HG02763 (cell line): ENCODE results near the gene PTPRD.

Experiments used
- ATAC-seq: cut with Tn5 transposase; IDR thresholded peaks from one replicate; pipeline ENCODE4 v1.9.1; 2021; ENCODE audit warnings: mild to moderate bottlenecking, moderate library complexity; ENCODE audit not compliant: unreplicated experiment

PTPRD gene

DNA sequence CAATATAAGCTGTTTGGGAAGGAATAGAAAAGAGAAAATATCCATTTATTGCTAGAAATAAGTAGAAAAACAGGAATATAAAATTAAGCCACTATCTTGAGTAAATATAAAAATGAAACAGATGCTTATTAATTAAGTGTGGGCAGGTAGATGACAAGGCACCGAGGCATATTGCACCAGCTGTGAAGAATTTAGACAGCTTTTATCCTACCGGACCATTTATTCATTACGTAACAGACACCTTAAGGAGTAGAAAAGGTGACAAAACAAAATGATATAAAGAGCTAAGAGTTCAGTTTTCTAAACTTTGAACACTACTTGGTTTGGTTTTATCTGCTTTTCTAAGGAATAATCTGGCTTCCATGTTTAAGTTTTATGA, 404.1 kb downstream of the PTPRD start:
- ATAC-seq: no peak

DNA sequence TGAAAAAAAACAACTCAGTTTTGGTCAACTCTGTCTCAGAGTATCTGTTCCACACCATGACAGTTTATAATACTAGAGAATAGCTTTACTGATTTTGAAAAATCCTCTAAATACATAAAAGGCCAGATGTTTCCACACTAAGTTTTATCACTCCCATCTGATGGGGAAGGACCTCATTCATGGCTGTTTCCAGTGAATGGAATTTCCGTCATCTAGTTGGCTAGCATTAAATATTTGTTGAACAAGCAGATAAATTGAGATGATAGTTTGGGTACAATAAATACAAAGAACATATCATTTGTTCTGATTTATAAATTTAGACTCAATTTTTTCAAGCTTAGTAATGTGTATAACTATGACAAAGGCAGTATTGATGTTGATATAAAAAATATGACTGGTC, 408.5 kb downstream of the PTPRD start:
- ATAC-seq: no peak

DNA sequence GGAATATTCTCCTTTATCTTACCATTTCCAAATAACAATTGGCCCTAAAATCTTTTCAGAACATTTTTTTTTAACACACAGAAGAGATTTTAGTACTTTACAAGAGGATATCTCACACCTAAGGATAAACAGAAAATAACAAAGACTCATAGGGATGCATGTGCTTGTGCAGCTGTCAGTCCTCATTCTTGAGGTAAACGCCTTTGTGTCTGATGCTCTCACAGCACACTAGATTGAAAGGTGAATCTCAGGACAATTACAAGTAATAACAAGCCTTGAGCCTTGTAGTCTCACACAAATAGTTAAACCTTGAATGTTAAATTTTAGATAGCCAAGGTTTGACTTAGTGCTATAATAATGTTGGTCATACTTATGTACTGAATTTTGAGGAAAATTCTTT, 439.2 kb downstream of the PTPRD start:
- no peak for ATAC-seq

DNA sequence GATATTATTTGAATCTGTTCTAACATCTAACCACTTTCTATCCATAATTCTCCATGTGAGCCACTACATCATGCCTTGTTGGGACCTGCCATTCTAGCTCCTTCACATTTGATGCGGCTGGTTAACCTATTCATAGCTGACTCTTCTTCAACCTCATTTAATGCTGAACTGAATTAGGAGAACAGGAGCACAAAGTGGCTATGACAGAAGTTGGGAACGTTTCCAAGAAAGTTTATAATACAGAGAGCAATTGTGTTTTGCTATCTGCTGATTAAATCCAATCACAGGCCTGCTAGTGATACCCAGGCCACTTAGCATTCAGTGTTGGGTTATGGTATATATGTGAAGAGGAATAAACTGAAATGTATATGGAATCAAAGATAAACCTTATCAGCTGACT, 440.3 kb downstream of the PTPRD start:
- ATAC-seq: no peak

DNA sequence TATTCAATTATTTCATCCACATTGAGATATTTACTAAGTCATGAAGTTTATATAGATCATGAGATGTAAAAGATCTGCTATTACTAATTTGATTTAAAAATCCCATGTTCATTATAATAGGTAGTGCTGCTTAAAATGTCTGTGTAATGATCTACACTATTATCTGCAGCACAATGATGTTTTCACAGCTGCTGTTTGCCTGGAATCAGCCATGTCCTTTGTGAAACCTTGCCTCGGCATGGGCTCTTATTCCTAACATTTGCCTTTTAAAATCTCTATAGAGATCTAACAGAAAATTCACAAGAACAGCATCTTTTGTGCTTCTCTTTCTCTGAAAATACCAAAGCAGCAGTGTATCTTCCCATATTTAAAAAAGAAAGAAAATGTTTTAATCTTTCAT, 444.6 kb downstream of the PTPRD start:
- no peak for ATAC-seq

DNA sequence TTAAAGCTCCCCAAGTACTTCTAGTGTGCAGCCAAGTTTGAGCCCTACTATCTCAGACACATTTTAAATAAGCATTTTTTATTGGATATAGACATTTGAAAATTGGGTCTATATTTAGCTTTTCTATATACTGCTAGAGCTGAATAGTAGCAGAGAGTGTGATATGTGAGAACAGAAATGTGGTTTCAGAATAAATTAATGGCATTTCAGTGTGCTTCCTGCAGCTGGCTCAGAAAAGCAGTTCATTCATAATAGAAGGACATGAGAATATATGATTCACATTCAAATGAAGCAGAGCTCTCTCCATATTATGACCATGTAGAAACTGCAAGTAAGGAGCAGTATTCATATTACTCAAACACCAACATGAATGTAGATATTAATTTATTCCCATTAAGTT, 464.0 kb downstream of the PTPRD start:
- no peak for ATAC-seq

DNA sequence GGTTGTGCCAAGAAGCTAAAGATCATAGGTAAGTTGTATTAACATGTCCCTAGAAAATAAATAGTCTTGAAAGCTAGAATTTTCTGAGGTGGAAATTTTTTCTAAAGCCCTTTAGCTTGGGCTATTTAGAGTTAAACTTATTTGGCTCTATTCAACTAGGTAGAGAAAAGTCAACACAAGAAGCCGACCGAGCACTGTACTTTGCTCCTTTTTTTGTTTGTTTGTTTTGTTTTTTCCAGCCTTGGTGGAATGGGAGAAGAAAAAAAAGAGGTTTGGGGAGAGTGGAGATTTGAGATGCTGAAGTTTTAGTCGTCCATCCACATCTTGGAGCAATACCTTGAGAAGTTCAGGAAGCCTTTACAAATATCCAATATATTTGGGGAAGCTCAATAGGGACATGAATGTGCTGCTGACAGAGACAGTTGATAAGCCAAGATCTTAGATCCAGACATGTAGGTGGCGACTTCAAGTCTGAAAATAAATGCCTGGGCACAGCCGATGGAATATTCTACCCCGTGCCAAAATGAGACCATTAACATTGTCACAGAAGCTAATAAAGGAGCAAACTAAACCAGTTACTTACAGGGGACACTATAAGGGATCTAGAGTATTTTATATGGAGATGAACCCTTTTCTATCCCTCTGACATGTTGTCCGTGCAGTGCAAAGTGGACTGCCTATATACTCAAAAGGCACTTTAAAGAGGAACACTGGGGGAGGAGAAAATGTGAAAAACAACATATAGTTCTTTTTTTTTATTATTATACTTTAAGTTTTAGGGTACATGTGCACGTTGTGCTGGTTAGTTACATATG, 466.1 kb downstream of the PTPRD start:
- ATAC-seq: no peak

DNA sequence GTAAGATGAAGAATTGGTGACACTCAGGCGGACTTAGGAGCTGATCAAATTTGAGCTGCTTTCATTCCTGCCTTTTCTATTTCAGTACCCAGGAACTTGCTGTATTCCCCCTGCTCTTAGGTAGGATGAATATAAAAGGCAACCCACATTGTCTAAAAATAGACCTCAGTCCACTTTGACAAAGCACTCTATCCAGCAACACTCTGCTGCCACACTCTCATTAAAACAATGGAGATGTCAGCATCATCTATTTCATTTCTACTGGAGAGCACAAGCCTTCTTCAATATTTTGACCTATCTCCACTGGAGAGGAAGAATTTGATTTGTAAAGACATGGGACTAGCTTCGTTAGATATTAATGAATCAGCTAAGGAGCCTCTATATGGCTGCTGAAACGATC, 468.4 kb downstream of the PTPRD start:
- ATAC-seq: no peak

DNA sequence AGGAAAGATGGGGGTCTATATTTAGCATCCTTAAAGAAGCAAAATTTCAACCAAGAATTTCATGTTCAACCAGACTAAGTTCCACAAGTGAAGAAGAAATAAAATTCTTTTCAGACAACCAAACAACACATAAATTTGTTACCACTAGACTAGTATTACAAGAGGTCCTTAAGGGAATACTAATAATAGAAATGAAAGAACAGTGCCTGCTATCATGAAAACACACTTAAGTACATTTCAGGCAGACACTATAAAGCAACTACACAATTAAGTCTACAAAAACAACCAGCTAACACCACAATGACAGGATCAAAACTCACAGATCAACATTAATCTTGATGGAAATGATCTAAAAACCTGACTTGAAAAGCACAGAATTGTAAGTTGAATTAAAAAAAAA, 477.2 kb downstream of the PTPRD start:
- ATAC-seq: no peak

DNA sequence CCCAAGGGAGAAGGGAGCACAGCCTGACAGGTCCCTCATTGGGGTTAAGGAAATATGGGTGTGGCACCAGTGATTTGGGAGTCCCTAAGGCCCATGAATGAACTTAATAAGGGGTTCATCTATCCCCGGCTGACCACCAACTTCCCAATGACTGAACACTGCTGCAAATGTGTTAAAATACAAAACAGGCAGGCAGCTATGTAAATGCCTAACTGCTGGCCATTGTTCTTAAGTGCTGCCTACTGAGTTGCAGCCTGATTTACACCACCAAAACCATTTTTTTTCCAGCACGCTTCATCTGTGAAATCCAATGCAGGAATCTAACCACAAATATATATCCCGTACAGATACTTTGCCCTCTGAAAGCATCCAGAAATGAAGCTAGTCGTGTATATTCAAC, 478.5 kb downstream of the PTPRD start:
- no peak for ATAC-seq

DNA sequence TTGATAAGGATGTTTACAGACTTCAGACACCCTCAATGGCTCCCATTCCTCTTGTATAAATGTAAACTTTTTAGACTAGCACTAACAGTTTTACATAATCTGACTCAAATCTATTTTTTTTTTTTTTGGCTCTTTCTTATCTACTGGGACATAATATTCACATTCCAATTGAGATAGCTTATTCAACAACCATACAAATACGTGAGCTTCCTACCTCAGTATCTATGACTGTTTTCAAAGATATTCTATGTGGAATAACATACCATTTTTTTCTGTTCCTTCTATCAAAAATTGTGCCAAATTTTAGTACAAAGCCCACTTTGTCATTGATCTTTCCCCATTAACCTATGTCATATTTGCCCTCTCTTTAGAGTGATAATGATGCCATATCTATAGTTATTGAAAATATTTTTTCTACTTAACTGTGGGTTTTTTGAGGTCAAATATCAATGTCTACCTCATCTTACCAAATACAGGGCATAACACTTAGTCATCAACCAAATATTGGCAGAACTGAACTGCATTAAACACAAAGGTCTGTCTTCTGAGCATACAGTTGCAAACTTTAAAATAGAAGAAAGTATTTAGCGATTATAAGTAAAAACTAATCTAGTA, 482.6 kb downstream of the PTPRD start:
- no peak for ATAC-seq

DNA sequence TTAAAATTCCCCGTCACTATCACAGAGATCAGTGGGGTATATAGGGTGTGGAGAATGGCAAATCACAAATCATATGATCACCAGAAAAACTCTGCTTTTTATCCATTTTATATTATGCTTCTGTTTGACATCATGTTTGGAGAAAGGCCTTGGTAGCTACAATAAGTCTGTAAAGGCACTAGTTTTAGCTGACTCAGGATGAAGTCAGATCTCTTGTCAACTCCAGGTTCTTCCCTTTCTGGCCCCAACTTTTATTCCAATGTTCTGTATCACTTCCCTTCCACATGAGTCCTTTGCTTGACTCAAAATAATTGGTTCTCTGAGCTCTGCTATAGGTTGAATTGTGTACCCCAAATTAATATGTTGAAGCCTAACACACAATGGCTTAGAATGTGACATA, 484.9 kb downstream of the PTPRD start:
- ATAC-seq: no peak

DNA sequence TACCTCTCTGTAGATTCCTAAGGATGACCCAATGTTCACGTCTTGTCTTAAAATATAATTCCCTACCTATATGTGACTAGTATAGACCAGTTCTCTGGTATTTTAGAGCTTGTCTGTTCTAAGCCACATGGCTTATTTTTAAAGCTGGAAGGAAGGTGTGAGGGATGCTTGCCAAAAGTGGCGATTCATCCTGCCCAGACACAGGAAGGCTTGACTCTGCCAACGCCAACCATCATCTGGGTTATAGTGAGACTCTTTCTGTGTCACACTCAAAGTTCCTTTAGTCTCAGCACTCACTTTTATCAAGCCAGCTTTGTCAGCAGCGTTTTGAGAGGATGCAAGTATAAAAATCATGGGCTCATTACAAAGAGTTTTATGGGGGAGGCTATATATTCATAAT, 500.0 kb downstream of the PTPRD start:
- ATAC-seq: no peak

DNA sequence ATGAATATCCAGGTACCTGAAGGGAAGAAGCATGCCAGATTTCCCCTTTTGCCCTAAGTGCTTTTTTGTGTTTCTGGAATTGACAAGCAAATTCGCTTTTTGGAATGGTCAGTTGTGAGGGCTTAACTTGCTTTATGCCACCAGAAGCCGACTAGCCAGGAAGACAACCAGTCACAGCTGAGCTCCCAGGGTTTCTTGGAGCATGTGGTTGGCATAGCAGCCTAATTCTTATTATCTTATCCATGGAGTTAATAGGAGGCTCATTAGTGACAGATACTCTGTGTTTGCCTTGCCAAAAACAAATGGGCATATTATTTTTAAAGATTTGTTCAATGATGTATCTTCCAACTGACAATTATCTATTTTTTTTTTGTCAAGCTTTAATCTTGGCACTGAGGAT, 500.7 kb downstream of the PTPRD start:
- no peak for ATAC-seq

DNA sequence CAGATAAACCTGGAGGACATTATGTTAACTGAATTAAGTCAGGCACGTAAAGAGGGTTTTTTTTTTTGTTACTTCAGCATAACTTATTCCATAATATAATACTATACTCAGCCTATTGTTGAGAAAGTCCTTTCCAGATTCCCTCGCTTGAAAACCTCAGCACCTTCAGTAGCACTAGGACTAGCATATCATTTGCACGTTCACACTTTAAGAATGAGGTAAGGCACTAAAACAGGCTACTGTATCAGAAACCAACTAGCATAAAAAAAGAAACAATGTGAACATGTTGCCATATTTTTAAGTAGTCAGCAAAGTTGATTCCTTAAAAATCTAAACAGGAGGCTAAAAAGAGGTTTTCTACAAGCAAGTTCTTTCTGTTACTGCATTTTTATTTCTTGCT, 504.0 kb downstream of the PTPRD start:
- no peak for ATAC-seq

DNA sequence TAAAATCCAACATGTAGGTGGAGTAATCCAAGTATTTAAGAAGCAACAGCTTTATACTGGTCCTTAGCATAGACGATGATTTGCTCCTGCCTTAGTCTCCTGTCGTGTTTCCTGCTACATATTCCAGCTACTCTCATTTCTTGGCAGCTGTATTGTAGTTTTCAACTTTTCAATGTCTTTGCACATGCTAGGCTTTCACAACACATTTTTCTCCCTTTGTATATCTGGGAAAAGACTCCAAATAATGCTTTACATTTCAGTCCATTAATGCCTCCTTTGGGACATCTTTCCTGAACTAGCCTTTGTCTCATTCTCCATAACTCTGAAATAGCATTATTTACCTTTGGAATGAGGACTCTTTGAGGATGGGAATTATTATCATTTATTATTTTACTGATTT, 508.0 kb downstream of the PTPRD start:
- no peak for ATAC-seq

DNA sequence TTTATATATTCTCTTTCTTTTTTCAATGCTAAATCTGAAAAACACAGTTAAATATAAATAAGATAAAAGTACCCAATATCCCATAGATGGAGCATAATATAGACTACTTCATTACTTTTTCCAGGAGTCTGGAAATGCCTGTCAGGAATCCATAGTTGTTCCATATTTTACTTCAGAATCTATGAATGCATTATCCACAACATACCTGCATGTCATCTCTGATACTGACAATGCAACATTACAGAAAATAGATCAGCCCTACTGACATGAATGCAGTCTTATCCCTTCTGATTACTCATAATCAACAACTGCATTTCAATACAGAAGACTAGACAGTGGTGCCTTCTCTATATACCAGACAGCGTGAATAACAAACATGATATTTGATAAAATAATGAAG, 517.6 kb downstream of the PTPRD start:
- ATAC-seq: no peak

DNA sequence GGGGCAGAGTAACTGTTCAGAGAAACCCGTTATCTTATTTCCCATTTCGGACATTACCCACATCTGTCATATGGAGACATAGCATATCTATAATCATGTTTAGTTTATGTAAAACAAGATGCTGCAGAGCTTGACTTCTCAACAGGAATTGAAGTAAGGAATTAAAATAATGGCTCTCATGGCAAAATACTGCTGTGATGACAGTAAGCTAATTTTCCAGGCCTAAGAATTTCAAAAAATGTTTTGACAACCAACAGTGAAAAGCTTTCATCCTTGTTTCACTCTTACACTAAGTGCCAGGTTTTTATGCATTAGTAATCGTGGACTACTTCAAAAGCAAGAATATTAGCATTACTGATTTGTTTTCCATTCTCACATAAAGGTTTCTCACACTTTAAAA, 518.2 kb downstream of the PTPRD start:
- no peak for ATAC-seq

DNA sequence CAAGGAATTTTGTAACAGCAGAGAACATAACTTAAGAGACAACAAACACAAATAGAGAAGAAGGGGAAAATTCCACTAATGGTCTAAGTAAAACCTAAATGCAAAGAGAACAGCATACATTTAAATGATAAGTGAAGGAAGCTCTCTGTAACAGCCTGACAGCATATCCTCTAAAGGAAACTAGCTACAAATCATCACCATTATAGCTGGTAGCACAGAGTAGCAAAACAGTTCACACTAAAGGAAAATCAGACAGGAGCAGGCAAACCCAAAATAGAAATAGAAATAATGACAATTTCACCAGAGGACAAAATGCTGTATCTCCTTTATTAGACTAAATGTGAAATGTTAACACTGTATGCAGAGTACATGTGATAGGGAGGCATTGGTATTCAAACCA, 532.8 kb downstream of the PTPRD start:
- ATAC-seq: no peak

DNA sequence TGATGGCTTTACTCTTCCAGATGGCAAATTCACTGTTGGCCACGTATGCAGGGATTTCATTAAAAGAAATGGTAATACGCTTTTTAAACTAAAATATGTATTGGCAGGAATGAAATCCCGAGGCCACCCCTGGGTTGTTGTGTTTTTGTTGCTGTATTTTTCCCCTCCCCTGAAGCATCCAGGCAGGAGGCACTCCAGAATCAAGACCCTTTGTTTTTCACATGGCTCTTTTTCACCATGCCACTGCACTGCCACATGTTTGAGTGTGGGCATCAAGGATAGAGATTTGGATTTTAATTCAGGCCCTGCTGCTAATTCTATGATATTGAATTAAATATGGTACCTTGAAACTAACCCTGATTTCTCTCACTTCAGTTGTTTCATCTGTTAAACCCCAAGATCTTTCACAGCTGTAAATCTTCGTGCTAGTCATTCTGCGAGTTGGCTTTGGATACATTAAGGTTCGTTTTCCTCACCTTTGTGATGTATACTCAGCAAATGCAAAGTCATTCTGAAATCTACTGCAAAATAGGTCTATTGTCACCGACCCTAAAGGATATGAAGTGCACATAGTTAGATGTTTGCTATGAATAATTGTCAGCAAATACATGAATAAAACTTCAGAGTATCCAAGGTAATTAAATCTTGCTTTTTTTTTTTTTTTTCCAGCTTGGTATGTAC, 533.4 kb downstream of the PTPRD start:
- no peak for ATAC-seq

DNA sequence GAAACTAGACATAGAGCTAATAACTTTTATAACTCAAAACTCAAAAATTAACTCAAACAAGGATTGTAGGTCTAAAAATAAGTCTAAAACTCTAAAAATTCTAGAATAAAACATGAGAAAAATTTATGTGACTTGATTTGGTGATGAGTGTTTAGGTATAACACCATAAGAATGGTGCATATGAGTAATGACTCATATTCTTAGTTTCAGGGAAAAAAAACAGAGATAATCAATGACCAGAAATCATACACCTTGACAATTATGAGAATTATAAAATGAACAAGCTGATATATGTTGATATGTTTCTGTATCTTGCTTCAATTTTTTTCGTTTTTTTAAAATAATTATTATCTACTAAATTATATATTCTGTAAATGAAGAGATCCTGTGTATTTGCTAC, 541.2 kb downstream of the PTPRD start:
- ATAC-seq: no peak

DNA sequence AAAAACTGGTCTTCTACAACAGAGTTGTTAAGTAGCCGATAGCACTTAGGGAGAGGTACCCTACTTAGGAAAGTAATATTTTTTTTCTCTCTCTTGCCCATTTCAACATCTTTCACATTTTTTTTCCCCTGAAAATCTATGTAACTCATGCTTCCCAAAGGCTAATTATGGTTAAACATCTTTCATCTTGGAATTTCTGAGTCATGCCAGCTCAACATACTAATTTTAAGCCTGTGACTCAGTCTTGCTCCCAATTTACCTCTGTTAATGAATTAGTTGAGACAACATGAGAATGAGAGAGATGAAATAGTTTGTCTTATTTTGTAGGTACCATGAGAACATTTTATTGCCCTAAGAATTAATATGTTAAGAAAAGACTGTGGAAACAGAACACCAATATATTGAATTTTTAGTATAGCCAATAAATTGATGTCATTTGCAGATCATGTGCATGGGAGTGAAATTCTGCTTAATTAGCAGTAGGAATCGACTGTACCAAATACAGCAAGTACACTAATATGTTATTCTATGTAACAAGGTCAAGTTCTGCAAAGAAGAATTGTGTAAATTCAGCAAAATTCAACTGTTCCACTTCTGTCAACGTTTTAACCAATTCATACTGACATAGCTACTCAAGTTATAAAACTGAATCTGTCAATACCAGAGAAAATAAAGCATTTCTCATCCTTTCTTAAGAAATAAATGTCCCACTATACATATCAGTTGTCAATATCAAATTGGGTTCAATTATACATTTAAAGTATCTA, 550.0 kb downstream of the PTPRD start:
- ATAC-seq: no peak
